ENCODE results near the gene RAD1.
A peak's percentile ranks its signal among the peaks of the same experiment; 100 is the strongest.

The RAD1 gene

GRCh38 chr5:34865091-34865490 is 50.2 kb downstream of the RAD1 start:
- DNase-seq (ENCODE audit: low read depth in 2 of 2): no peak

DNA sequence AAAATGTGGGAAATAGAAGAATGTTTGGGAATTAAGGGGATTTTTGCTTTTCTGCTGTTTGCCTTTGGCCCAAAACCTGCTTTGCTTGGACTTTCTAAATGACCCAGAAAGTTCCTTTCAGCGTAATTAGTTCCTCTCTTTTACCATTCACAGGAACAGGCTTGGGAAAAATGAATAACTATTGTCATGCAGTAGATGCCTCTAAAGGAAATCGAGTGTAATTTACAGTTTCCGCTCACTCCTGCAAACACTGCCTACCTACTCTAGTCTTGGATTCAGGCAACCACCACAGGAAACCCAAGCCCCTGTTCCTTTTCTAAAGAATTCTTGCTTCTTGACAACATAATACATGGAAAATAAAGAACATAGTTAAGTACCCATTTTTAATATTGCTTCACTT is 51.4 kb downstream of the RAD1 start:
- no peak for DNase-seq (ENCODE audit: low read depth in 2 of 2)

DNA sequence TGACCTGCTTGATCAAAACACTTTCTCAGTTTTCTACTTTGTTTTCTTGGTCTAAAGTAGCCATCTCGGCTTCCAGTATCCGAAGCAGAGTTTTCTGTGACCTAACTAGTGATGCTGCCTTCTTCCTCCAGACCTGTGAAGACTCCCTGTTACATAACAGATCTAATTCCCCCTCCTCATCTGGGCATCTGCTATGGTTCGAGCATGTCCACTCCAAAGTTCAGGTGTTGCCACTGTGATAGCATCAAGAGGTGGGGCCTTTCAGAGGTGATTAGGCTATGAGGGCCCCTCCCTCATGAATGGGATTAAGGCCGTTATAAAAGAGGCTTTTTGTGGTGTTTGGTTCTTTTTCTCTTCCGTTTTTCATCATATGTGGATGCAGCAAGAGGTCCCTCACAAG is 56.1 kb downstream of the RAD1 start:
- no peak for DNase-seq (ENCODE audit: low read depth in 2 of 2)

DNA sequence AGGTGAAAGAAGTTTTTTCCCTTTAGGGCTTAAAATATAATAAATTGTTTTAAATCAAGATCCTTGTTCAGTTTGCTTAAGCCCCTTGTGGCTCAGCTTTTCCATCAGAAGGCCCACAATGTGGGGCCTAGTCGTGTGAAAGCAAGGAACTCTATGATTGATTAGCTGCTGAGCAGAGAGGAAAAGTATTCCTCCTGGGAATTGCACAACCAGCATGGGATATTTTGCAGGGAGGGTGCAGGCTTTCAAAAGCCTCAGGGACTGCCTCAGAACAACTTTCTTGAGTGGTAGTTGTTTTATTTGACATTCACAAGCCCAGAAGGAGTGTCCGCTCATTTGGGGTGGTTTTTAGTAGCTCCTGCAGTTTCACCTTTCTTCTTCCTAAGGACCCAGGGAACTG is 56.5 kb downstream of the RAD1 start:
- DNase-seq (ENCODE audit: low read depth in 2 of 2): peak; percentile 39 to 40

GRCh38 chr5:34857894-34858293 is 57.4 kb downstream of the RAD1 start:
- DNase-seq (ENCODE audit: low read depth in 2 of 2): no peak

GRCh38 chr5:34857161-34857560 is 58.1 kb downstream of the RAD1 start:
- no peak for DNase-seq (ENCODE audit: low read depth in 2 of 2)

Data from fibroblast of skin of left biceps (primary cell).